Stimulated activated CD4-positive, alpha-beta T cell treated with anti-CD3 and anti-CD28 coated beads, Interleukin-1b, Interleukin-23, amount 100 ng/mL, for 24 hours (primary cell): ENCODE measurements around the gene CITED1.

Source experiments
- DNase-seq, 4 experiments: peaks; one replicate each; pipeline ENCODE4 v3.0.0-alpha.2; 2020; ENCODE audit warnings: low read depth in 4 of 4, low spot score in 1 of 4

The CITED1 gene

GRCh38 chrX:72309297-72310071 lies 3.8 kb upstream of the CITED1 start:
- DNase-seq: no peak

DNA sequence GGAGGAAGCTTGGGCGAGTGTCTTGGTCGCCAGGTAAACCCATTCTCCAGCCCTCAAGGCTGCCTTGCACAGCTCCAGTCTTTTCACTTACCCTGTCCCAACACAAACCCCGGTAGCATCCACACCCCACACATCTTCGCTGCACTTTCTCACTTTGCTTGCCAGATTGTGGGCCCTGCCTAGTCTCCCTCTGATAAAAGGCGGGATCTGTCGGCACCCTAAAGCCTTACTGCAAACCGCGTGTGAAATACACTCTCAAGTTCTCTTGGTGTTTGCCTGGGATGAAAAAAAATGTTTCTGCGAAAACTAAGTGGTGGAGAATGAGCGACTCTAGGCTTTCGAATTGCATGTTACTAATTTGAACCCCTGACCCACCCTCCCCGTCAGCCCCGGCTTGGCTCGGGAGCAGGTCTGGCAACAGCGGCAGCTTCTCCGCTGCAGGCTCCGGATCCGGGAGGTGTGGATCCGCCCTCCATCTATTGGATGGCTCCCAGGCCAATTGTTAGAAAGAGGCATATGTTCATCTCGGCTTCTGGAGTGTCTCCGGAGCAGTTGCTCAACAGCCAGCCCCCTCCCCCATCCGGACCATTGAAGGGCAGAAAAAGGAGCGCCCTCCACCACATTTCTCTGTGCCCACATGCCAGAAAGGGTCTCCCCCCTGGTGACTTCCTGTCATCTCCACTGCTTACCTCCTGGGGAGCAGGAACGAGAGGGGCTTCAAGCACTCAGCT lies 3.0 kb upstream of the CITED1 start:
- DNase-seq: no peak

DNA sequence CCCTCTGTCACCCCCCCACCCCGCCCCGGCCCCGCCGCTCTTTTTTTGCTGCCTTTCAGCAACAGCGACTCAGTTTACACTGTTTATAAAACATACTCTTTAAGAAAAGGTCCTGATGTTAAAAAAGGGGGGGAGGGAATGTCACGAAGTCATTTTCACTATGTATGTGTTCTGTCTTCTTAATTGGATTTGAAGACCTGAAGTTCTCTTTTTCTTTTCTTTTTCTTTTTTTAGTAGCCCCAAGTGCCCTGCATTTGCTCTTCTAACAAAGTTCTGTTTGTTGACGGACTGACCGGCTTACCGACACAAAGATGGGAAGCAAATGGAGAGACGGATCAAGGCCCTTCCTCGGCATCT lies 2.5 kb upstream of the CITED1 start:
- DNase-seq: no peak

DNA sequence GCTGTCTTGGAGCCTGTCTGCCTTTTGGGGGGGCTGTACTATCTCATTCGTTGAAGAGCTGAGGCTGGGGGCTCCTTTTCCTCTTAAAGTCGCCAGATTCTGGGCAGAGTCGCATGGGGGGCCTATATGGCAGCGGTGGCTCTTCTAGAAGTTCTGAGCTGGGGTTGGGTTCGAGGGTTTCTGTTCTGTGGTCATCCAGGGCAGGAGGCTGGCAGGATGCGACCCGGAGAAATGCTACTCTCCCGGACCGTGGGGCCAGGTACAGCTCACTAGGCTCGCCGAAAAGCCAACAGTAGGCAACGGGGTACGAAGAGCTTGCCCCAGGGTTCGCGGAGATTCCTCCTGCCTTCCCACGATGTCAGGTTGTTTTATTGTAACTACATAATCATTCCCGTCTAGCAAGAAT lies 1.9 kb upstream of the CITED1 start:
- no peak for DNase-seq

GRCh38 chrX:72306851-72307645 lies 1.3 kb upstream of the CITED1 start:
- no peak for DNase-seq

- DNase-seq: no peak
Observed at GRCh38 chrX:72306085-72306801, 529 bp upstream of the CITED1 start.

DNA sequence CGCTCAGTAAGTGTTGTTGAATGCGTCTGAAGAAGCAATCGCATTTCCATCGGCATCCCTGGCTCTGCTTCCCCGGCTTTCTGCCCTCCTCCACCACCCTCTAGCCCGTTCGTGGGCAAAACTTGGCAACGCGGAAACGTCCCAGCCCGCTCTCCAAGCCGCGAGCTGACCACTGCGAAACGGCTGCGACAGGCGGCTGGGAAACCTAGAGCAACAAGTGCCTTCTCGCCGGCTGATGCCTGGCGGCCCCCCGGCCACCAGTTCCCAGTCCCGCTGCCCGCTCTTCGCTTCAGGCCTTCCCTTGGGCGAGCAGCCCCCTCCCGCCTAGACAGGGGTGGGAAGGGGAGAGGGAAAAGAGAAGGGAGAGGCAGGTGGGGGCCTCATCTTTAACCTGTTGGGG lies 837 bp downstream of the CITED1 start:
- no peak for DNase-seq

DNA sequence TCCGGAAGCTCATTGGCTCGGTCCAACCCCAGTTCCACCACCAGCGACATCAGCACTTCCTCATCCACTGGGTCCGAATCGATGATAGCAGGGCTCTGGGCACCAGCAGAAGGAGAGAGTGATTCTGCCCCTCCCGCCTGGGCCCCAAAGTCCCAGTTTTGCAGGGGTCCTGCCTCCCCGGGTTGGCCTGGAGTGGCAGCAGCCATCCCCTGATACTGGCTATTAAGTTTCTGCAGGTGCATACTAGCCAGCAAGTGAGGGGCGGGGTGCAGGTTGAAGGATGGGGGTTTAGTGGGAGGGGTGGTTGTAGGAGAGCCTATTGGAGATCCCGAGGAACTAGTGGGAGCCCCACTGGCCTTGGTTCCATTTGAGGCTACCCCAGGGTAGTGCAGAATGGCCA lies 3.9 kb downstream of the CITED1 start:
- DNase-seq: no peak

DNA sequence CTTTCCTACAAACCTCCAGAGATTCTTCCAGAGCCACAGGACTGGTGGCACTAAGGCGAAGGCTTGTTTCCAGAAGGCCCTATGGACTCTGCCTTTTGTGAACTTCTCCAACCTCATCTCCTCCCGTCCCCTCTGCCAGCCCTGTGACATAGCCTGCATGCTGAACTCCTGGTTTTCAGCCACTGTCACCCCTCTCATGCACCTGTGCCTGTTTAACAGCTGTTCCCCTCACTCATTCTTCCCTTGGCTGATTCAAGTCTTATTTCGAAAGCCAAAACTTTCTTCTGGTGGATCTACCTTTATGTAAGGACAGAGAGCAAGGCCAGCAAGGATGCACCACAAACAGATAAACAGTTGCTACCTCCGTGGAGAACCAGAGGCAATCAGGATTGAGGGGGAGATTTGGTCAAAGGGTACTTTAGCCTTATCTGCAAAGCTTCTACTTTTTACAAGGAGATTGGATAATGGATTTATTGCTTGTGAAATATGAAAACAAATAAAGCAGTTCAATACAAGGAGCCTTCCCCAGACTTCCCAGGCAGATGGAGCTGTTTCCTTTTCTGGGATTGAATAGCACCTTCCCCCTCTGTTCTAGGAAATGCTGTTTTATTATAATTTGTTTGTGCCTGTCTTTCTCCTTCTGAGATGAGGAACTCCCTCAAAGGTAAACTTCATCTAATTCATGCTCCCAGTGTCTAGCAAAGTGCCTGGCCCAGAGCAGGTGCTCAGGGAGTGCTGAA lies 5.7 kb downstream of the CITED1 start:
- no peak for DNase-seq

DNA sequence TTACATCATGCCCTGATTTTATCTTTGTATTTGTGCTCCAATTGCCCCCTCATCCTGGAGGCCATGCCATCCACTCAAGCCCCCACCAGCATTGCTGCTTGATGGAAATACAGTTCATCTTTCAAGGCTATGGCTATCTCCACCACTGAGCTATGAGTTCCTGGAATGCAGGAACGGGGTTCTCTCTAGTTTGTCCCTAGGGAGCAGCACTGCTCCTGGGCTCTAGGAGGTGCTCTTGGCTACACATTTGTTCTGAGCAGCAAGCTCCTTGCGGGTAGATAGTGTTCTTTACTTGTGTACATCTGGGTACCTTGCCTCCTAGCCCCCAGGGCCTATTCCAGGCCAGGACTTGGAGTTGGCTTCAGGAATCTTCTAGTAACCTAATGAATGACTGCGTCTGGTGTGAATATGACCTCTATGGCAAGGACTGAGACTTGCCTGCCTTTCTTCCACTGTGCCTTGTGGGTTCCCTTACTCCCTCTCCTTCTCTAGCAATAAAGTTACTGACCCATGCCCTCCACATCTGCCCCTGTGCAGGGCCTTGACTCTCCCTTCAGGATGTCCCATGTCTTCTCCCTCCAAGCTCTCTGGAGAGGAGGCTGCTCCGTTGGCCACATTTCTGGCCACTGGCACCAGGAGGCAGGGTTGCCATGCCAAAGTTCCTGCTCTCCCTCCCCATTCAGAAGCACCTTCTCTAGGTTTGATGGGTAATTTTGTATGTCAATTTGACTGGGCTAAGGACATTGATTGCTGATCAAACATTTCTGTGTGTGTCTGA lies 7.6 kb downstream of the CITED1 start:
- DNase-seq: no peak

DNA sequence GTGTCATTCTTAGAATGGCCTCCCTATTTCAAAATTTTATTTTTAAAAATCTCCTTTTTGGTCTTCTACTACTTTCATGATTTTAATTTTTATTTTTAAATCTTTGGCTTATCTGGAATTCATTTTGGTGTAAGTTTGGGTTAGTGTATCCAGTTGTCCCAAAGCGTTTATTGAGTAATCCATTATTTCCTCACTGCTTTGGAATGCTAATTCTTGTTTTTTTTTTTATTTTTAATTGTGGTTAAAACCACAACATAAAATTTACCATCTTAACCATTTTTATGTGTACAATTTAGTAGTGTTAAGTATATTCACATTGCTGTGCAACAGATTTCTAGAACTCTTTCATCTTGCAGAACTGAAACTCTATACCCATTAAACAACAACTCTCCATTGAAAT lies 8.7 kb downstream of the CITED1 start:
- DNase-seq: no peak

GRCh38 chrX:72295745-72296144 lies 10.0 kb downstream of the CITED1 start:
- no peak for DNase-seq

- DNase-seq: no peak
Observed at GRCh38 chrX:72294497-72294896, 11.2 kb downstream of the CITED1 start.

DNA sequence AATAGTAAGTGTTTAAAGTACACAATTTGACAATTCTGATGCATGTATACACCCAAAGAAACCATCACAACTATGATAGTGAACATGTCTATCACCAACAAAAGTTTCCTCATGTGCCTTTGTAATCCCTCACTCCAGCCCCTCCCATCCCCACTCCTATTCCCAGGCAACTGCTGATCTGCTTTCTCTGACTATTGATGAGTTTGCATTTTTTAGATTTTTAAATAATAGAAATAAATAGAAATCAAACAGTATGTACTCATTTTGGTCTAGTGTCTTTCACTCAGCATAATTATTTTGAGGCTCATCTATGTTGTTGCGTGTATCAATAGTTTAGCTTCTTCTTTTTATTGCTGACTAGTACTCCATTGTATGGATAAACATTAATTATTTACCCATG lies 23.4 kb downstream of the CITED1 start:
- no peak for DNase-seq

DNA sequence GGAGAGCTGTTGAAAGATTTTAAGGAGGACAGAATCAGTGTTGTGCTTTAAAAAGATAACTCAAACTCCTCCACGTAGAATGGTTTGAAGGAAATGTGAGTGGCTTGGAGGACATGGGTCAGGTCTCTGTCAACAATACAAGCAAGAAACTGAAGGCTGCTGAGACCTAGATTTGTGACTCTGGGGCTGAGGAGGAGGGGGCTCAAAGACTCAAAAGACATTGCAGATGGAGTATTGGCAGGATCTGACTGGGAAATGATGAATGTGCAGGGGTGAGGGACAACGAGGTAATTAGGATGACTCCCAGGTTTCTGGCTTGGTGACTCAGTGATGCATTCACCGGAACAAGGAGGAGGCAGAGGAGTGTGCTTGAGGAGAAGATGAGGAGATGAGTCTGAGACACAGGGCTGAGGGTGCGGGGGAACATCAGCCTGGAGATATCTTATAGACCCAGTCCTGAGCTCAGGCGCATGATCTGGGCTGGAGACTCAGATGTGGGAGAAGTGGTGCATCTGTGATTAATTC lies 25.3 kb downstream of the CITED1 start:
- no peak for DNase-seq

DNA sequence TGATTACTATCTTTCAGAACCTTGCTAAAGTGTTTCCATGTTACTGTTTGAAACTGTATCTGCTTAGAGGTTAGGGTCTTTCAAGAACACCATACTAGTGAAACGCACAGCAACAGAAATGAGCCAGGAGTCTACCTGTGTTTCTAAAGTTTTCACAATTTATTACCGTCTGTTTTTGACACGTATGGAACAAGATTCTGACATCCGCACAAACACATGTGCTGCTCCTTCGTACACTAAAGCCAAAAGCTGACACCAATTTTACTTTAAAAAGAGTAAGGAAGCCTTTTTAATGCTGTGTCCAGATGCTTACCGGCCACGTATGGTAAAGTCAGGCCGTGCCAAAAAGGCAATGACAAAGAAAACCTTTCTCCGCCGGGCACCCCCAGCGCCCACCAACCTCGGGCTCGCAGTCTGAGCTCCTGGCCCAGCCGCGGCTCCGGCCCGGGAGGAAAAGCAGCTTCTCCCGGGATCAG lies 29.2 kb downstream of the CITED1 start:
- no peak for DNase-seq

DNA sequence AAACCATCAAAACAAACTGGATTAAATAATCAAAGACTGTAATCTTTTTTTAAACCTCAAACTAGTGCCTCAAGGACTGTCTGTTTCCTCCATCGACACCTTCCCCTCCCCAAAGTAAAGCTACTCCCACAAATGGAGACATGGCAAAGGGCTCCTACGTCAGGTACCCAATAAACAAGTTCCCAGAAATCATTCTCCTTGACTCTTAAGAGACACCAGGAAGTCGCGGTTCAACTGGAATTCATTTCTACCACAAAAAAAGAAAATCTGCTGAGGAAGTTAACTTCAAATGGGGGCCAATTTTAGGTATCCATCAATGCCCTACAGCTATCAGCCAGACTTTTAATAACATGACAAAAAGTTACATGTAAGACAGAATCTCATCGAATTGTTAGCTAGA lies 31.2 kb downstream of the CITED1 start:
- DNase-seq: no peak

DNA sequence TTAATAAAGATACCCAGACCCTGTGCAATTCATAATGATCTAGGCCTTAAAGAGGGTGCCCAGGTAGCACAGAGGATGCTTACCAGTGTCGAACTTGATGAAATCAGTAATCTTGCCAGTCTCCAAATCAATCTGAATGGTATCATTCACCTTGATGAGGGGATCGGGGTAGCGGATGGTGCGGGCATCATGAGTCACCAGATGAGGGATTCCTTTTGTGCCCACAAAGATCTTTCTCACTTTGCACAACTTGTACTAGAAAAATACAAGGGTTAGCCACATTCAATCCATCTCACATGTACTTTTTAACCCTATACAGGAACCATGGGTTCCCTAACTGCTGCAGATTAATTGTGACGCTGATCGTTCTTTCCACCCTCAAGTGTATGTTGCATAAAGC lies 32.0 kb downstream of the CITED1 start:
- no peak for DNase-seq

DNA sequence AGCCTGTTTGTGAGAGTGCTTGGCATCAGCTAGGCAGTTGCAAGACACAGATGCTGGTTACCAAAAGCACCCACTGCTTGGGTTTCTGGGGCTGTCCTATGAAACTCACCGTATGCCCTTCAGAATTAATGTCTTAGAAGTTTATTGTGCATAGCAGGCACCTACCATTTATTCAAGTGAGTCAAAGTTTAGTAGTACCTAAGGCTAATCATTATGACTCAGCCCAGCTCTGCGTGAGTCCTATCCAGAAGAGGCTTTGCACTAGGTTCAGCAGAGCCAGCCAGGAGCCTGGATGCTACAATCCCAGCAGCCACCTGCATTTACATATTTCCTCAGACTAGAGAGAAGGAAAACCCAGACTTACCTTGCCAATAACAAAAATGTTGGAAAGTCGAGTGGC lies 32.8 kb downstream of the CITED1 start:
- no peak for DNase-seq

GRCh38 chrX:72271812-72272211 lies 33.9 kb downstream of the CITED1 start:
- no peak for DNase-seq
